KBM-7 (cell line): ENCODE measurements around the gene KDM3B.
A peak's percentile ranks its signal among the peaks of the same experiment; 100 is the strongest.
"Not testable (repeated sequence)": the region's sequence is repeated elsewhere in the genome, so short reads cannot be mapped to it uniquely, and the experiment has no call there.

Experiments
- DNase-seq: peaks from one replicate; pipeline ENCODE4 v3.0.0-alpha.2; 2015
- in situ Hi-C: fragments of 300-500 bp; cut with MboI; formaldehyde crosslinking; loops from 2 replicates; pipeline ENCODE4 v1.14.3; 2020; ENCODE audit warnings: low sequenced_read_pairs, low pct_unique_long_range_greater_than_20kb, mixed read lengths

The KDM3B gene

GRCh38 chr5:138372653-138373052 is 20.2 kb downstream of the KDM3B start:
- no peak for DNase-seq

GRCh38 chr5:138382347-138382746 is 29.9 kb downstream of the KDM3B start:
- in situ Hi-C loops = no loop called here
- DNase-seq = no peak

More at GRCh38 chr5:138372653-138373052, 20.2 kb downstream of the KDM3B start:
- in situ Hi-C loops = no loop called here

DNA sequence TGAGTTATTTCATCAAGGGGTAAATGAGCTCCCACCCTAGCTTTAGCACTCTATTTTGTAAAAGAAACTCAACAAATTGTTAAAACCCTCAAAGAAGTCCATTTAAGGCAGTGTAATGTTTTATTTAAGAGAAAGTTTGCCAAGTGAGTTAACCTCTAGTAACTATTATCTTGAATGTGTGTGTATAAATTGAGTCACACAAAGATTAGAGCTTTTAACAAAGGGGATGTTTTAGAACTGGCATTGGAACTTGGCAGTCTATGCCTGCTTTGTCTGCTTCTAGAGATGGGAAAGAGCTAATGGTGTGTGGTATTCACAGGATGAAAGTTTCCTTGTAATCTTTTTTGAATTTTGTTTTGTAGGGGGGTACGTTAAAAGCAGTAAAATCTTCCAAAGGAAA is 33.2 kb downstream of the KDM3B start:
- no peak for DNase-seq
- in situ Hi-C loops = no loop called here

GRCh38 chr5:138386290-138386689 is 33.8 kb downstream of the KDM3B start:
- DNase-seq = no peak
- in situ Hi-C loops = no loop called here

DNA sequence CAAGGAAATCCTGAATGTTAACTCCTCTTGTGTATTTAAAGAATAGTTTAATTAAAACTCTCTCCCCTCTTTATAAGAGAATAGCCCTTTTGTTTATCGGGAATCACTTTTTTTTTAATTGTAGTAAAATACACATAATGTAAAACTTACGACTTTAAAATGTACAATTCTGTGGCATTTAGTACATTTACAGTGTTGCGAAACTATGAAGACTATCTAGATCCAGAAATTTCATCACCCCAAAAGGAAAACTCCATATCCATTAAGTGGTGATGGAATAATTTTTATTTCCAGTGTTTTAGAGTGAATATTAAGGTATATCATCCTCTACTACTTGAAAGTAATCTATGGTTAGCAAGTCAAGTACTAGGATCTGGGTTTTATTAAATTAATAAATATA is 36.8 kb downstream of the KDM3B start:
- no peak for DNase-seq
- in situ Hi-C loops = no loop called here

DNA sequence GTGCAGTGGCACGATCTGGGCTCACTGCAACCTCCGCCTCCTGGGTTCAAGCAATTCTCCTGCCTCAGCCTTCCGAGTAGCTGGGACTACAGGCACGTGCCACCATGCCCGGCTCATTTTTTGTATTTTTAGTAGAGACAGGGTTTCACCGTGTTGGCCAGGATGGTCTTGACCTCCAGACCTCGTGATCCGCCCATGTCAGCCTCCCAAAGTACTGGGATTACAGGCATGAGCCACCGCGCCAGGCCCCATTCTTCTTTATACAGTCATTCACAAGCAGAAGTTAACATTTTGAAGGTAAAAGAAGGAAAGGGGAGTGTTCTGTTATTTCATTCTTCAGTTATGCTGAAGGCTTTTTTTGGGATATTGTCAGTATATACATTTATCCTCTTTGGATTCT is 37.4 kb downstream of the KDM3B start:
- in situ Hi-C loops, DNase-seq: not testable (repeated sequence)

DNA sequence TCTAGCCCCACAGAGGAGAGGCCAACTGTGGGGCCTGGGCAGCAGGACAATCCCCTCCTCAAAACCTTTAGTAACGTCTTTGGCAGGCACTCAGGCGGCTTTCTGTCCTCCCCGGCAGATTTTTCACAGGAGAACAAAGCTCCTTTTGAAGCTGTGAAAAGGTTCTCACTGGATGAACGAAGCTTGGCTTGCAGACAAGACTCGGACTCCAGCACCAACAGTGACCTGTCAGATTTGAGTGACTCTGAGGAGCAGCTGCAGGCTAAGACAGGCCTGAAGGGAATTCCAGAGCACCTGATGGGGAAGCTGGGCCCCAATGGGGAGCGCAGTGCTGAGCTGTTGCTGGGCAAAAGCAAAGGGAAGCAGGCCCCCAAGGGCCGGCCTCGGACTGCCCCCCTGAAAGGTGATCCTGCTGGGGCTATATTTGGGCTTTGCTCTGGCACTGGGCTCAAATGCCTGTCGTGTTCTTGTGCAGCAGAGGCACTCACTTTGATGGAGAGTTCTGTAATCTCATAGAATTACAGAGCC is 39.4 kb downstream of the KDM3B start:
- in situ Hi-C loops = no loop called here
- no peak for DNase-seq

DNA sequence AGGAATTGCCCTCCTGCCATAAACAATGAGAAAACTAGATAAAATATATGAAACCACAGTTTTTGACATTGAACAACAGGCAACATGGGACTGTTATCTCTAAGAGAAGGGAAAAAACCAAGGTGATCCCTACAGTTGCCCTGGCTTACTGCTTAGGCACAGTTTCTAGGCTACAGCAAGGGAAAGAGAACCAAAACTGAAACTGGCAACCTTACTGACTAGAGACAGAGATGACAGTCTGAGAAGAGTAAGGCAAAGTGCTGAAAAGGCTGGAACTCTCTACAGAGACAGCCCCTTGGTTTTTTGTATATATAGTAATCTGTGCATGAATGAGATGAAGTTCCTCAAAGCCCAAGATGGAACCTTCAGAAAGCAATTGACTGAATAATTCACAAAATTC is 50.2 kb downstream of the KDM3B start:
- DNase-seq = no peak
- in situ Hi-C loops = no loop called here

DNA sequence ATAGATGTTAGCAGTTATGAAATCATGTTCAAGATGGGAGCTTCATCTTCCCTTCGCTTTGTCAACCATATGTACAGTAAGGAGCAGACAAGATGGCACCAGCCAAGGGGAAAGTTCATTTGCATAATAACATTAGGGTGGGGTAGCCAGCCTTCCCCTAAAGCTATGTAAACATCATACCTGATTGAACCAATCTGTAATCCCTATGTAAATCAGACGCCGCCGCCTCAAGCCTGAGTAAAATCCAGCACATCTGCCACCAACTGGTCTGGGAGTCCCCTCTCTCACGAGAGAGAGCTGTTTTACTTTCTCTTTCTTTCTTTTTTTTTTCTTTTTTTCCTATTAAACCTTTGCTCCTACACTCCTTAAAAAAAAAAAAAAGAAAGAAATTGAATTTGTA is 55.5 kb downstream of the KDM3B start:
- no peak for DNase-seq
- in situ Hi-C loops = no loop called here

- in situ Hi-C loops = not testable (repeated sequence)
- DNase-seq = peak; percentile 58
These were observed 58.6 kb downstream of the KDM3B start for GRCh38 chr5:138410996-138411640.

DNA sequence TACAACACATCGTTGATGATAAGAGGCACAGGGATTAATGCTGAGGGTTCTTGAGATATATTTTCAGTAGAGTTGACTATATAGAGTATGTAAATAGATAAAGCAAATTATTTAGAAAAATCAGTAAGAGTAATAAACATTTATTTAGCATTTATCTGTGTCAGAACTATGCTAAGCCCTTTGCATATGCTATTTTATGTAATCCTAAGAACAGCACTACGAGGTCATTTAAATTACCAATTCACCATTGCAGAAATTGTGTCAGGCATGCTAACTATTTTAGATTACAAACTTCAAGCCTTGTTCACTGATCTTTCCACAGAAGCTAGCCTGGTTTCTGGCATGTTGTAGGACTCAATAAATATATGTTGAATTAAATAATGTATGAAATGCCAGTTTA is 66.0 kb downstream of the KDM3B start:
- DNase-seq = no peak
- in situ Hi-C loops = no loop called here

DNA sequence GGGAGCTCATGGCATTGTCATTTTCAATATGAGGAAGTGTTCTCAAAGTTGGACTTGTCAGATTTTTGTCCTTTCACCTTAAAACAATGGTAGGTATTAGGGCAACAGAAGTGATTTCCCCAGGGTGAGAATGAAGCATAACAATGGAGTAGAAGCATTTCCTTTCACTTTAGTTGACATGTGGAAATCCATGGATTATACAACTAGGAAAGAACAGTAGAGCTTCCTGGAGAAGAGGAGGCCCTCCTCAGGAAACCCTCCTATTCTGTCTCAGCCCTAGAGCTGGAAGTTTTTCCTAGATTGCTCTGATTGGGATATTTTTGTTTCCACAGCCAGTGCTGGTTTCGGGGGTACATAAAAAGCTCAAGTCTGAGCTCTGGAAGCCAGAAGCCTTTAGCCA is 72.6 kb downstream of the KDM3B start:
- in situ Hi-C loops = no loop called here

DNA sequence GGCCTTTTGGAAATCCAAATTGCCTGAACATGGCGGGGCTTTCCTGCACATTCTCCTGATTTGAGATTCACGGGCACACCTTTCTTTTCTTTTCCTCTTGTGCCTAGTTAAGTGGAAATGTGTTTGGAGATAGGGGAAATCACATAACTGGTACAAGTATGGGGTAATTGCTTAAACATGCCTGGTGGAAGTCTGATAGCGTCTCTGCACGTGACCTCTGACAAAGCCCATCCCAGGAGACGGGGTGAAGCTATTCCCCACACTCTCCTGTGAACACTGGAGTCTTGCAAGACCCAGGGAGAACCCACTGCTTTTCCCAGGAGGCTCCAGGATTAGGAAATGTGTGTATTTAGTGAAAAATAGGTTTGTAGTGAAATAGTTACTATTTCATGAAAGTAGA is 83.5 kb downstream of the KDM3B start:
- in situ Hi-C loops = no loop called here
- no peak for DNase-seq

More for the DNA sequence above, 72.6 kb downstream of the KDM3B start:
- DNase-seq = no peak

DNA sequence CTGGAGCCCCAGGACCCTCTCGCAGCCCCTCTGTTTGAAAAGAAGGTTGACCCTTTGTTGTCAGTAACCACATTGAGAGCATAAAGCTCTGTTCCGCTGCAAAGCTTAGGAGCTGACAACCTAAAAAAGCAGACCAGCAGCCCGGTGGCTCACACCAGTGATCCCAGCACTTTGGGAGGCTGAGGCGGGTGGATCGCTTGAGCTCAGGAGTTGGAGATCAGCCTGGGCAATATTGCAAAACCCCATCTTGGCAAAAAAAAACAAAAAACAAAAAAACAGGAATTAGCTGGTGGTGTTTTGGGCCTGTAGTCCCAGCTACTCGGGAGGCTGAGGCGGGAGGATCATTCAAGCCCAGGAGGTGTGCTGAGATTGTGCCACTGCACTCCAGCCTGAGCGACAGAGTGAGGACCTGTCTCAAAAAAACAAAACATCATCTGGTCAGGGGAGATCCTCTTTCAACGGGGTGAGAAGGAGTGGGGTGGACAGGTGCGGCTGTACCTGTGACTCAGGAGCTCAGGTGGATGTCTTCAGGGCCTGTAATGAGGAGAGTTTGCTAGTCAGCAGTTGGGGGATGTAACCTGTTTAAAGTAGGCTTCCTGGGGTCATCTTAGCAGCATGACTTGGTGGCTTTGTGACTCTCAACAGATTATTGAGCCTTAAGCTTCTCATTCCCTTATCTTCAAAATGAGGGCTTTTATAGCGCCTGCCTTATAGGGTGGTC is 85.7 kb downstream of the KDM3B start:
- DNase-seq = peak; percentile 6
- in situ Hi-C loops = no loop called here

- in situ Hi-C loops = no loop called here
These were observed 86.4 kb downstream of the KDM3B start, which contains the start of gene REEP2 for GRCh38 chr5:138438724-138439476. Gene REEP2, plus strand, starts transcription at chr5:138439057. Its CDS starts 152 bp downstream, at chr5:138439209.

DNA sequence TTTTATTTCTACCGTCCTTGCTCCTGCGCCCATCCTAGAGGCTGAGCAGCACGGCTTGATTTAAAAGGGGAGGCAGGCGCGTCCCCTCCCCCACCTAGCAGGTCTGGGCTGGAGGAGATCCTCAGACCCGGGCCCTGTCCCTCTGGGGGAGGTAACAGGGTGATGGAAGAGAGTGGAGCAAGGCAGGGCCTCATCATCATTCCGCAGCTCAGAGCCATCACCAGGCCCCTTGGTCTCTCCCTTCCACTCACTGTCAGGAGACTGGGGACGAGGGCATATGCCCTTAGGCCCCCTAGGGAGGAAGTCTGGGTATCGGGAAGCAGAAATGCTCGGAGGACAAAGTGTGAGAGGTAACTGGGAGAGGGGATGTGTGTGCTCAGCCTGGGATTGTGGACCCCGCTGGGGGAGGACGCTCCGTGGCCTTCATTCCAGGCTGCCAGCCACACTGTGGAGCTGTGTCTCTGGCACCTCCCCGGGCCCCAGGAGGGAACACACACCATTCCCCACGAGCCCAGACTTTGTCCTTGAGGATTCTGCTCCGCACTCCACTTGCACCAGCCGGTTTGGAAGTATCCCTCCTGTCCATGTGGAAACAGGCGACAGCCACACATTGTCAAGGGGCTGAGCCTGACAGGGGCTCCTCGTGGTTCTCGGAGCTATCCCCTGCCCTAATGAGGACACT is 87.1 kb downstream of the KDM3B start:
- in situ Hi-C loops = no loop called here
- DNase-seq = no peak

More at GRCh38 chr5:138438724-138439476, 86.4 kb downstream of the KDM3B start, which contains the start of gene REEP2:
- peak; percentile 60 for DNase-seq

DNA sequence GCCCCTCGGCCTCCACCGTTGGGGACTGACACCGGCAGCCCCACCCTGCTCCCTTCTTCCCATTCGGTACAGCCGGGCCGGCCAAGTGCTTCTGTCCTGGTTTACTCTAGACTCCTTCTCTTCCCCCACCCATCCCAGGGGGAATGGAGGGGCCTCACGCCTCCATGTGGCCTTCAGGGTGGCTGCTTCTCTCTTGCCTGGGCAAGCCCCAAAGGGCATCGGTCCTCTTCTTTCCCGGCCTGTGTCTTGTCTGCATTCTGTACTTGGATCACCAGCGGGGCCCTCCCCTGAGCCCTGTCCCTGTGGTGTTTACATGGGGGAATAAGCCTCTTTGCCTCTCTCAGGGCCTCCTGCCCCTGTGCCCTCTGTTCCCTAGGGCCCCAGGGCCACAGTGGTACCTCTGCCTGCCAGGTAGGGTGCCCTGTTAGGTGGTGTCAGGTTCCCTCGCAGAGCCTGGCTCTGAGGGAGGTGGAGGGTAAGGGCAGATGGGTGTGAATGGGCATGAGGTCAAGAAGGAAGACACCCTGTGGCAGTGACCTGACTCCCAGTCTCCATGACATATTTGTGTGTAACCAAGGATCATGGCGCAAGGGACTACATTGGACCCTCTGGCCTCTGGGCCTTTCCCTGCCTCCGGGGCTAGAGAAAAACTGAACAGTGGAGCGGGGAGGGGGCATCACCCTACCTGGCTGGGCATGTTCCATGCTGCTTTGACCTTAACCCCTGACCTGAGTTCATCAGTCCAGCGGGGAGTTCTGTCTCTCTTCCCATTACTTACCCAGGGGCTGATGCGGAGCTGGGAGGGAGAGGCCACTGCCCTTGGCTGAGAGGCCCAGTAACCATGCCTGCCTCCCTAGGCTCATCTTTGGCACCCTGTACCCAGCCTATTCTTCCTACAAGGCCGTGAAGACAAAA is 87.9 kb downstream of the KDM3B start:
- in situ Hi-C loops = no loop called here

DNA sequence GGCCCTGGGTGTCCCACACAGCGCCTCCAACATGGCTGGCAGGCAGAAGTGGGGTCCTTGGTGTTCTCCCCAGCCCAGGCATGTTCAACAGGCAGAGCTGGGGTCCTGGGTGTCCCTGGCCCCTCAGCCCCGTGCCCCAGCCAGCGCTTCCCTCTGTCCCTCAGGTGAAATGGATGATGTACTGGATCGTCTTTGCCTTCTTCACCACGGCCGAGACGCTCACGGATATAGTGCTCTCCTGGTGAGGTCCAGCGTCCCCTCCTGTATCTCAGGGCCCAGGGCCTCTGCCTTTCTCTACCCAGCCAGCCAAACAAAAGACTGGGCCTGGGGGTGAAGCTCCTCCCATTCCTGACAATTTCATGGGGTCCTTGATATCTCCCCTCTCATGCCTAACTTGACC is 88.7 kb downstream of the KDM3B start:
- in situ Hi-C loops = no loop called here
- no peak for DNase-seq

More for the DNA sequence above, 87.9 kb downstream of the KDM3B start:
- no peak for DNase-seq
